ENCODE measurements around the gene SGCE. TPM values are rescaled to one million over a fixed set of nuclear protein-coding genes. Genes with fewer than 3 reads are reported as not detected.

The SGCE gene
- total RNA-seq, 1 donor from 2014 or later: 1.2 TPM

- peak; percentile 98 for ATAC-seq
Observed at GRCh38 chr7:94620703-94621118, 35.2 kb downstream of the SGCE start.

GRCh38 chr7:94618126-94618525, 37.8 kb downstream of the SGCE start:
- ATAC-seq: no peak

- no peak for ATAC-seq
Observed at GRCh38 chr7:94616855-94617254, 39.1 kb downstream of the SGCE start.

- ATAC-seq: no peak
Observed at GRCh38 chr7:94615666-94616065, 40.3 kb downstream of the SGCE start.

GRCh38 chr7:94612661-94613060, 43.3 kb downstream of the SGCE start:
- no peak for ATAC-seq

GRCh38 chr7:94612253-94612652, 43.7 kb downstream of the SGCE start:
- no peak for ATAC-seq

- ATAC-seq: no peak
Observed at GRCh38 chr7:94609561-94609960, 46.4 kb downstream of the SGCE start.

GRCh38 chr7:94605031-94605430, 50.9 kb downstream of the SGCE start:
- no peak for ATAC-seq

- ATAC-seq: no peak
Observed at GRCh38 chr7:94602181-94602580, 53.8 kb downstream of the SGCE start.

GRCh38 chr7:94600267-94600666, 55.7 kb downstream of the SGCE start:
- no peak for ATAC-seq

GRCh38 chr7:94595717-94596116, 60.2 kb downstream of the SGCE start:
- ATAC-seq: no peak

GRCh38 chr7:94594882-94595281, 61.1 kb downstream of the SGCE start:
- ATAC-seq: no peak

- ATAC-seq: no peak
Observed at GRCh38 chr7:94591176-94591575, 64.8 kb downstream of the SGCE start.

- no peak for ATAC-seq
Observed at GRCh38 chr7:94590526-94591162, 65.3 kb downstream of the SGCE start.

GRCh38 chr7:94588075-94588474, 67.9 kb downstream of the SGCE start:
- no peak for ATAC-seq

- ATAC-seq: no peak
Observed at GRCh38 chr7:94584113-94584512, 71.8 kb downstream of the SGCE start.

- peak; percentile 42 for ATAC-seq
Observed at GRCh38 chr7:94580601-94581000, 75.3 kb downstream of the SGCE start.

GRCh38 chr7:94579470-94579869, 76.5 kb downstream of the SGCE start:
- no peak for ATAC-seq

- no peak for ATAC-seq
Observed at GRCh38 chr7:94578614-94579013, 77.3 kb downstream of the SGCE start.

GRCh38 chr7:94577357-94577756, 78.6 kb downstream of the SGCE start:
- ATAC-seq: no peak

- no peak for ATAC-seq
Observed at GRCh38 chr7:94576316-94576715, 79.6 kb downstream of the SGCE start.

- no peak for ATAC-seq
Observed at GRCh38 chr7:94575646-94576045, 80.3 kb downstream of the SGCE start.

GRCh38 chr7:94571816-94572215, 84.1 kb downstream of the SGCE start:
- no peak for ATAC-seq

- ATAC-seq: no peak
Observed at GRCh38 chr7:94567396-94567795, 88.5 kb downstream of the SGCE start.

GRCh38 chr7:94565247-94565894, 90.6 kb downstream of the SGCE start:
- no peak for ATAC-seq
